GM20431 (cell line): Measurements from ENCODE around the gene UBR4.

Experiments
- in situ Hi-C: fragments of 300-500 bp; cut with MseI, MboI; formaldehyde crosslinking; loops from one replicate; pipeline ENCODE4 v1.15.0; 2020; ENCODE audit warnings: low sequenced_read_pairs; ENCODE audit not compliant: unreplicated experiment

UBR4 gene

GRCh38 chr1:19110257-19110927 is 99.7 kb downstream of the UBR4 start:
- in situ Hi-C loops = no loop called here

DNA sequence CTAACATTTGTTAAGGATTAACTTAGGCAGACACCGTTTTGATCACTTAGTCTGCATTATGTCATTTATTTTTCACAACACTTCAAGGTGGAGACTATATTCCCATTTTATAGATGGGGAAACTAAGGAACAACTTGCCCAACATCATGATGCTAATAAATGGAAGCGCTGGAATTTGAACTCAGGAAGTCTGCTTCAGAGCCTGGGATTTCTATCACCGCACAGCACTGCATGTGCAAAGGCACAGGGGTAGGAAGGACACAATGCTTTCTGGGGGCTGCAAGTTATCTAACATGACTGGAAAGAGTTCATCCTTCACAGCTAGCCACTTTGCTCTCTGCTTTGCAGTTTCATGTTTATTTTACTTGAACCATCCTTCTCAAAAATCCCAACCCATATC is 100.5 kb downstream of the UBR4 start:
- in situ Hi-C loops = no loop called here

- in situ Hi-C loops = no loop called here
These were observed 108.8 kb downstream of the UBR4 start for GRCh38 chr1:19101244-19101643.

- in situ Hi-C loops = no loop called here
These were observed 110.0 kb downstream of the UBR4 start for GRCh38 chr1:19100028-19100427.

- in situ Hi-C loops = loop anchor here (25.0 kb wide), 1 partner anchor 185 kb away; the partner anchor contains the start of gene ALDH4A1
These were observed 113.1 kb downstream of the UBR4 start for GRCh38 chr1:19096990-19097389.

GRCh38 chr1:19096036-19096833 is 113.8 kb downstream of the UBR4 start:
- in situ Hi-C loops = loop anchor here (25.0 kb wide), 1 partner anchor 184 kb away; the partner anchor contains the start of gene ALDH4A1

DNA sequence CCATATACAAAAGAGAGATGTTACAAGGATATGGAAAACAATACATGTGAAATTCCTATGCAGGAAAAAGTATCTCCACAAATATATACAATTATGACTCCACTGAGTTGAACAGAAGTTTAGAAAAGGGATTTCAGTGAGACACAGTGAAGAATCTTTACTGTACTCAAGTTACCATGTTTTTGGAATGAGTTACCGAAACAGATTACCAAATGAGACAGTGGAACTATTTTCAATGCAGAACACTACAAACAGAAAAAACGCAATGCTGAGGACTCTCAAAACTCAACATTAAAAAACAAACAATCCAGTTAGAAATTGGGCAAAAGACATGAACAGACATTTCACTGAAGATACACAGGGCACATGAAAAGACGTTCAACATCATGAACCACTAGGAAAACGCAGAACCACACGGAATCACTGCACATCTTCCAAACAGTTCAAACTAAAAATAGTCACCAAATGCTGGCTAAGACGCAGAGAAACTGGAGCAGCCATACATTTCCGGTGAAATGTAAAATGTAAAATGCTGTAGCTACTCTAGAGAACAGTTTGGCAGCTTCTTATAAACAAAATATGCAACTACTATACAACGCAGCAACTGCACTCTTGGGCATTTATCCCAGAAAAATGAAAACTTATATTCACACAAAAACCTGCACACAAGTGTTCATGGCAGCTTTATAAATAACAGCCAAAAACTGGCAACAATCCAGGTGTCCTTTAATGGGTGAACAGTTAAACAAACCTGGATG is 118.7 kb downstream of the UBR4 start:
- in situ Hi-C loops = loop anchor here (25.0 kb wide), 1 partner anchor 179 kb away; the partner anchor contains the start of gene ALDH4A1

DNA sequence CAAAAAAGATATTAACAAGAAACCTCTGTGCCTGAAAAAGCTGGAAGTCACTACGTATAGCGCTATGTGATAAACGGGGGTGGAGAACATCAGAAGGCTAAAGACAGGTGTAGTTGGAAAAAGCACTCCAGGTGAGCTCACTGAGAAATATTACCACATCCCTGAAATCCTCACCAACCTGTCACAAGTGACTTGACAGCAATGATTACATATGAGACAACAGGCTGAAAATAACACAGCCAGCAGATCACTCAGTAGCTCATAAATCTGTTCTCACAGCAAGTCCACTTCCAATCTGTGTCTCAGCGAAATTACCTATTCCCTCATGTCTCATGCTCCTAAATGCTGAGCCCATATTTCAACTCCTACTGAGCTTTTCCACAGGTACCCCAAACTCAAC is 120.5 kb downstream of the UBR4 start:
- in situ Hi-C loops = loop anchor here (25.0 kb wide), 1 partner anchor 177 kb away; the partner anchor contains the start of gene ALDH4A1

GRCh38 chr1:19088717-19089442 is 121.2 kb downstream of the UBR4 start:
- in situ Hi-C loops = loop anchor here (25.0 kb wide), 1 partner anchor 177 kb away; the partner anchor contains the start of gene ALDH4A1

DNA sequence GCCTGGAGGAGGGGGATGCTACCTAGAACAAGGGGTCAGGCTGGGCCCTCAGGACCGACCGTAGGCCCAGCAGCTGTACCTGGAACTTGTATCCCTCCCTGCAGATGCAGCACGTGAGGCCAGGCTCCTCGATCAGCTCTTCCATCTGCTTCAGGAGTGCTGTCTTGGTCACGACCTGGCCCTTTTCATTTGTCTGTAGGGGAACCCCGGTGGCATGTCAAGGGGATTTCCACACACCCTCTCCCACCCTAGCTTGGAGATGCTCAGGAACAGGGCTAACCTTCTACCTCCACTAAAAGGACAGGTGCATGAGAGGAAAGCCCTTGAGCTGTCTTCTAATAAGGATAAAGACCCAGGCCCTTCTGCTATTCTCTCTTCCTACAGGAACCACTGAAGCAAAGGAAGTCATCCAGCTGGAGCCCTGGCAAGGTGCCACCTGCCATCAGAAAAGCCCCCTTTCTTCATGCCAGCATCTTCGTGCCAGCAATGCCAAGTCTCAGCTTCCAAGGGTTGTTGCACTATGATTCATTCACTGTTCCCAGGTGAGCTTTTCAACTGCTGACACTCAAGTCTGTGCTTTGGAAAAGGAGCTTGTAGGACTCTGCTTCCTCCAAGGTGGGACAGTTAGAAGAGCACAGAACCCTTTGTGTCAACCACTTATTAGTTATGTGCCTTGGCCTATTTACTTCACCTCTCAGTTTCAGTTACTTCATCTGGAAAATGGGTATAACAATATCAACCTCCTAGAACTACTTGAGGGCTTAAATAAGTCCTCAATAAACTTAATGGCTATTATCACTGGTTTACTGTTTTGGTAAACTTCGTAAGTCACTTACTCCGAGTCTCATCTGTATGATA is 122.1 kb downstream of the UBR4 start:
- in situ Hi-C loops = loop anchor here (25.0 kb wide), 1 partner anchor 176 kb away; the partner anchor contains the start of gene ALDH4A1

DNA sequence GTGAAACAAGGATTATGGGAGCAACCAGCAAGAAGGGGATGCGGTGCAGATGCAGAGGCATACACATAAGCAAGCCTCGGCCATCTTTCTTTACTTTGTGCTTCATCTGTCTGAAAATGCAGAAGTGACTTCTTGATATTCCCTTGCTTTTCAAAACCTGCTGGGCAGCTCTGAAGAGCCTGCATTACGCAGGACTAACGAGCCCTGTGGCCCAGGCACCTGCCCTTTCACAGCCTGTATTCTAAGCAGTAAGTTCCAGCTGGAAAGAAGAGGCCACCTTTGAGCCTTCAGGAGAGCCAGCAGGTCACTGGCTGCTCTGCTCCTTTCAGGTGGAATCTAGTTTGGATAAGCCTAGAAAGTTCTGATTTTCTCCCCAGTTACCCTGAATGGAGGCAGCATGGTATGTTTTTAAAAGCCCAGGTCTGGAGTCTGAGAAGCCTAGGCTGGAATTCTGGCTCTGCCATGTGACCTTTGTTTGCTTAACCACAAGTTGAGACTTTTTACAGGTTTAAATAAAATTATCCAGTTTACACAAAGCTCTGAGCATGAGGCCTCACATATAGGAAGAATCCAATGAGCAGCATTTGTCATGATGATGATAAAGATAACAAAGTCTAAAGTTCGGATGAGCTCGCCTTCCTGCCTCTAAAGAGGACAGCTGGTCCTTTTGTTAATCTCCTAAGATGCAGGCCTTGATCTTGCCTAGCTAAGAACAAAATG is 122.9 kb downstream of the UBR4 start:
- in situ Hi-C loops = loop anchor here (25.0 kb wide), 1 partner anchor 175 kb away; the partner anchor contains the start of gene ALDH4A1

DNA sequence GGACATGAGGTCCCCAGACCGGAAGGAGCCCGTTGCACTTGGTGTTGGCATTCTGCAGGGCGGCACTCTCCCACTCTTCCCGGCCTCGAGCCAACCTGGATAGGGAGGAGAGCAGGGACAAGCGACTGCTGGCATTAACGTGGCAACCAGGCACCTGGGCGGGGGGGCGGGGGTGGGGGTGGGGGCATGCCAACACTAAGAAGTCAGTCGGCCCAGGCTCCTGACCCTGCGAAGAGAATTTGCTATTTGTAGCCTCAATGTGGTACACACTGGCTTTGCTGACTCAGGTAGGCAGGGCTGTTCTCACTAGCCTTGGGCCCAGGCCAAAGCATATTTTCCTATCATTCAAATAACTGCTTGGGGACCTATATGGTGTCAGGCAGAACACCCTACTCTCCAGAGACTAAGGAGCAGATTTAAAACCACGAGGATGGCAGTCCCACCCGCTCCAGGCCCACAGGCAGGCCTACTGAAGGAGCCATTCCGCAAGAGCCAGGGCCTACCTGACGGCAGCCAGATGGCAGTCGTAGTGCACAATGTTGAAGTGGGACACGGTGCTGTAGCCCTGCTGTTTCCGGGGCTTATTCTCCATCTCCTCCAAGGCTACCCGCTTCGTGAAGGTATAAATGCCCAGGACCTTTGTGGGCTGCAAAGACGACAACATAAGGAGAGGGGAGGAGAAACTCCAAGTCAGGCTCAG is 123.7 kb downstream of the UBR4 start:
- in situ Hi-C loops = loop anchor here (25.0 kb wide), 1 partner anchor 174 kb away; the partner anchor contains the start of gene ALDH4A1

- in situ Hi-C loops = loop anchor here (25.0 kb wide), 1 partner anchor 172 kb away; the partner anchor contains the start of gene ALDH4A1
These were observed 125.8 kb downstream of the UBR4 start for GRCh38 chr1:19084206-19084738.

DNA sequence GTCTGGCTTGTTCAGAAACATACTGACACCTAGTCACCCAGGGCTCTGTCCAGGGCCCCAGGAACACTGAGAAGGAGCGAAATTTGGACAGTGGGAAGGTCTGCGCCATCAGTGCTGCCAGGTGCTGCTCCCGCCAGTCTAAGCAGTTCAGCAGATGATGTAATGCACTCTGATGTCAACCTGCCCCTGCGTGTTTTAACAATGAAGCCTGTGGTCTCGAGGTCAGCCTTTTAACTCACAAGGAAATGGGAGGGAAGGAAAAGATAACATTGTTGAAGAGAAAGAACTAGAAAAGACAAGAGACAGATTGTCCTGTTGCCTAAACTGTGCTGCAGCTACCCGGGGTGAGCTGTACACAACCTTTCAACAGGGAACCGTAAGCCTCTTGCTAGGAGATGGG is 127.0 kb downstream of the UBR4 start:
- in situ Hi-C loops = loop anchor here (25.0 kb wide), 1 partner anchor 171 kb away; the partner anchor contains the start of gene ALDH4A1

GRCh38 chr1:19081218-19081893 is 128.7 kb downstream of the UBR4 start:
- in situ Hi-C loops = loop anchor here (25.0 kb wide), 1 partner anchor 169 kb away; the partner anchor contains the start of gene ALDH4A1

GRCh38 chr1:19080721-19081120 is 129.3 kb downstream of the UBR4 start:
- in situ Hi-C loops = loop anchor here (25.0 kb wide), 1 partner anchor 168 kb away; the partner anchor contains the start of gene ALDH4A1
